ENCODE measurements around the gene ZFP28.

The ZFP28 gene

DNA sequence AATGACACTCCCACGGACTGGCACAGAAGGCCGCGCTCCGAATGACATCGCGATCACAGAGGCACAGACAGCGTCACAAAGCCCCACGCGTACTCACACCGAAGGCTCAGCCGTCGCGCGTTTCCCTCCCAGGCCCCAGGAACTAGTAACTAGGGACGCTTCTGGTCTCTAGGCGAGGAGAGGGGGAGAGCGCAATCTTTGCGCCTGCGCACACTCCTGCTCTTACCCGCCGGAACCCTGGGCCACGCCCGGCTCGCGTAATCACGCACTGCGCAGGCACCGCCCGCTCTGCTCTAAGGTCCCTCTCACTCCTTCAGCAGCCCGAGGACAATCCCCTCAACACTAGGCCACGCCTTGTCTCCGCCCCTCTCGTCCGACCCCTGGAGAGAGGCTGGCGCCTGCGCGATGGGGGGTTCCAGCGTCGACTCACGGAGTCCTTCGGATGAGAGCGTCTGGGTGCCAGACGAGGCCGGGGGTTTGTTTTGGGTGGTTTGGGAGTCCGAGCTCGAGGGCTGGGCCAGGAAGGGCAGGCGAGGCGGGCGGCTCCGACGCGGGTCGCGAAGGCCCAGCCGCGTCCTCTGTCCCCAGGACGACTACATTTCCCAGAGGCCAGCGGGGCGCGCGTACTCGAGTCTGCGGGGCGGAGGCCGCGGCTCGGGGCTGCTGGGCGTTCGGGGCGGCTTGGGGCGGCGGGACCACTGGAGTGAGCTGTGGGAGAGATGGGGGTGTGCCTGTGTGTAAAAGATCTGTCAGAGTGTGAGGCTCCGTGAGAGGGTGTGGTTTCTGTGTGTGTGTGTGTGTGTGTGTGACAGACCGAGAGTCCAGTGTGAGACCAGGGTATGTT is 31.1 kb upstream of the ZFP28 start, which contains the start of gene ZNF471 (continued):
- no peak for TF ChIP-seq ZNF311 (tag by site-specific recombination; IDR thresholded peaks at IDR 0.05; ENCODE audit: borderline replicate concordance)
- TF ChIP-seq TRIM28 (IDR thresholded peaks at IDR 0.05; ENCODE audit: borderline replicate concordance, low read length) = peak; percentile 59; the same call in 1 of the 2 replicates
- peak; percentile 96 for TF ChIP-seq SP3 (tag by site-specific recombination; IDR thresholded peaks at IDR 0.05)
- no peak for TF ChIP-seq ZNF133 (tag by site-specific recombination; IDR thresholded peaks at IDR 0.05)
- TF ChIP-seq SETDB1 (IDR thresholded peaks at IDR 0.05; ENCODE audit: insufficient read length, low read length) = peak; percentile 71
- TF ChIP-seq ZNF777 (tag by site-specific recombination; IDR thresholded peaks at IDR 0.05; ENCODE audit: borderline replicate concordance) = no peak
- TF ChIP-seq, protein P1, sequence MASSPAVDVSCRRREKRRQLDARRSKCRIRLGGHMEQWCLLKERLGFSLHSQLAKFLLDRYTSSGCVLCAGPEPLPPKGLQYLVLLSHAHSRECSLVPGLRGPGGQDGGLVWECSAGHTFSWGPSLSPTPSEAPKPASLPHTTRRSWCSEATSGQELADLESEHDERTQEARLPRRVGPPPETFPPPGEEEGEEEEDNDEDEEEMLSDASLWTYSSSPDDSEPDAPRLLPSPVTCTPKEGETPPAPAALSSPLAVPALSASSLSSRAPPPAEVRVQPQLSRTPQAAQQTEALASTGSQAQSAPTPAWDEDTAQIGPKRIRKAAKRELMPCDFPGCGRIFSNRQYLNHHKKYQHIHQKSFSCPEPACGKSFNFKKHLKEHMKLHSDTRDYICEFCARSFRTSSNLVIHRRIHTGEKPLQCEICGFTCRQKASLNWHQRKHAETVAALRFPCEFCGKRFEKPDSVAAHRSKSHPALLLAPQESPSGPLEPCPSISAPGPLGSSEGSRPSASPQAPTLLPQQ (tag by site-specific recombination; IDR thresholded peaks at IDR 0.05) = peak; percentile 59
- TF ChIP-seq ZNF560 (tag by site-specific recombination; IDR thresholded peaks at IDR 0.05; ENCODE audit: borderline replicate concordance) = no peak
- TF ChIP-seq ZNF391 (tag by site-specific recombination; IDR thresholded peaks at IDR 0.05; ENCODE audit: borderline replicate concordance, low read depth) = peak; percentile 66; the same call in 1 of the 2 replicates
- TF ChIP-seq, protein P2, sequence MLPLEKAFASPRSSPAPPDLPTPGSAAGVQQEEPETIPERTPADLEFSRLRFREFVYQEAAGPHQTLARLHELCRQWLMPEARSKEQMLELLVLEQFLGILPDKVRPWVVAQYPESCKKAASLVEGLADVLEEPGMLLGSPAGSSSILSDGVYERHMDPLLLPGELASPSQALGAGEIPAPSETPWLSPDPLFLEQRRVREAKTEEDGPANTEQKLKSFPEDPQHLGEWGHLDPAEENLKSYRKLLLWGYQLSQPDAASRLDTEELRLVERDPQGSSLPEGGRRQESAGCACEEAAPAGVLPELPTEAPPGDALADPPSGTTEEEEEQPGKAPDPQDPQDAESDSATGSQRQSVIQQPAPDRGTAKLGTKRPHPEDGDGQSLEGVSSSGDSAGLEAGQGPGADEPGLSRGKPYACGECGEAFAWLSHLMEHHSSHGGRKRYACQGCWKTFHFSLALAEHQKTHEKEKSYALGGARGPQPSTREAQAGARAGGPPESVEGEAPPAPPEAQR (tag by site-specific recombination; IDR thresholded peaks at IDR 0.05) = 0 out of 2 replicates have a peak, but pooled peaks have one; percentile 30
- peak; percentile 100 for TF ChIP-seq ZNF335 (tag by site-specific recombination; conservative IDR thresholded peaks at IDR 0.05)
- peak; percentile 79 for TF ChIP-seq KLF1 (tag by site-specific recombination; IDR thresholded peaks at IDR 0.05)
- TF ChIP-seq KLF8 (tag by site-specific recombination; IDR thresholded peaks at IDR 0.05) = peak; percentile 89
- no peak for TF ChIP-seq ZNF623 (tag by site-specific recombination; IDR thresholded peaks at IDR 0.05)
- TF ChIP-seq, protein P3, sequence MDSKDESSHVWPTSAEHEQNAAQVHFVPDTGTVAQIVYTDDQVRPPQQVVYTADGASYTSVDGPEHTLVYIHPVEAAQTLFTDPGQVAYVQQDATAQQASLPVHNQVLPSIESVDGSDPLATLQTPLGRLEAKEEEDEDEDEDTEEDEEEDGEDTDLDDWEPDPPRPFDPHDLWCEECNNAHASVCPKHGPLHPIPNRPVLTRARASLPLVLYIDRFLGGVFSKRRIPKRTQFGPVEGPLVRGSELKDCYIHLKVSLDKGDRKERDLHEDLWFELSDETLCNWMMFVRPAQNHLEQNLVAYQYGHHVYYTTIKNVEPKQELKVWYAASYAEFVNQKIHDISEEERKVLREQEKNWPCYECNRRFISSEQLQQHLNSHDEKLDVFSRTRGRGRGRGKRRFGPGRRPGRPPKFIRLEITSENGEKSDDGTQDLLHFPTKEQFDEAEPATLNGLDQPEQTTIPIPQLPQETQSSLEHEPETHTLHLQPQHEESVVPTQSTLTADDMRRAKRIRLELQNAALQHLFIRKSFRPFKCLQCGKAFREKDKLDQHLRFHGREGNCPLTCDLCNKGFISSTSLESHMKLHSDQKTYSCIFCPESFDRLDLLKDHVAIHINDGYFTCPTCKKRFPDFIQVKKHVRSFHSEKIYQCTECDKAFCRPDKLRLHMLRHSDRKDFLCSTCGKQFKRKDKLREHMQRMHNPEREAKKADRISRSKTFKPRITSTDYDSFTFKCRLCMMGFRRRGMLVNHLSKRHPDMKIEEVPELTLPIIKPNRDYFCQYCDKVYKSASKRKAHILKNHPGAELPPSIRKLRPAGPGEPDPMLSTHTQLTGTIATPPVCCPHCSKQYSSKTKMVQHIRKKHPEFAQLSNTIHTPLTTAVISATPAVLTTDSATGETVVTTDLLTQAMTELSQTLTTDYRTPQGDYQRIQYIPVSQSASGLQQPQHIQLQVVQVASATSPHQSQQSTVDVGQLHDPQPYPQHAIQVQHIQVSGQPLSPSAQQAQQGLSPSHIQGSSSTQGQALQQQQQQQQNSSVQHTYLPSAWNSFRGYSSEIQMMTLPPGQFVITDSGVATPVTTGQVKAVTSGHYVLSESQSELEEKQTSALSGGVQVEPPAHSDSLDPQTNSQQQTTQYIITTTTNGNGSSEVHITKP (tag by site-specific recombination; IDR thresholded peaks at IDR 0.05) = peak; percentile 85
- TF ChIP-seq ZNF76 (tag by site-specific recombination; IDR thresholded peaks at IDR 0.05; ENCODE audit: borderline replicate concordance, low read depth) = peak; percentile 93
- no peak for TF ChIP-seq ZBTB1 (tag by site-specific recombination; IDR thresholded peaks at IDR 0.05)
- peak; percentile 63; the same call in 1 of the 2 replicates for TF ChIP-seq ZNF501 (tag by site-specific recombination; IDR thresholded peaks at IDR 0.05)
- TF ChIP-seq ZNF174 (tag by site-specific recombination; IDR thresholded peaks at IDR 0.05) = no peak
- TF ChIP-seq, protein P4, sequence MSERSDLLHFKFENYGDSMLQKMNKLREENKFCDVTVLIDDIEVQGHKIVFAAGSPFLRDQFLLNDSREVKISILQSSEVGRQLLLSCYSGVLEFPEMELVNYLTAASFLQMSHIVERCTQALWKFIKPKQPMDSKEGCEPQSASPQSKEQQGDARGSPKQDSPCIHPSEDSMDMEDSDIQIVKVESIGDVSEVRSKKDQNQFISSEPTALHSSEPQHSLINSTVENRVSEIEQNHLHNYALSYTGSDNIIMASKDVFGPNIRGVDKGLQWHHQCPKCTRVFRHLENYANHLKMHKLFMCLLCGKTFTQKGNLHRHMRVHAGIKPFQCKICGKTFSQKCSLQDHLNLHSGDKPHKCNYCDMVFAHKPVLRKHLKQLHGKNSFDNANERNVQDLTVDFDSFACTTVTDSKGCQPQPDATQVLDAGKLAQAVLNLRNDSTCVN (tag by site-specific recombination; optimal IDR thresholded peaks at IDR 0.05) = peak; percentile 93
- TF ChIP-seq, protein P5, sequence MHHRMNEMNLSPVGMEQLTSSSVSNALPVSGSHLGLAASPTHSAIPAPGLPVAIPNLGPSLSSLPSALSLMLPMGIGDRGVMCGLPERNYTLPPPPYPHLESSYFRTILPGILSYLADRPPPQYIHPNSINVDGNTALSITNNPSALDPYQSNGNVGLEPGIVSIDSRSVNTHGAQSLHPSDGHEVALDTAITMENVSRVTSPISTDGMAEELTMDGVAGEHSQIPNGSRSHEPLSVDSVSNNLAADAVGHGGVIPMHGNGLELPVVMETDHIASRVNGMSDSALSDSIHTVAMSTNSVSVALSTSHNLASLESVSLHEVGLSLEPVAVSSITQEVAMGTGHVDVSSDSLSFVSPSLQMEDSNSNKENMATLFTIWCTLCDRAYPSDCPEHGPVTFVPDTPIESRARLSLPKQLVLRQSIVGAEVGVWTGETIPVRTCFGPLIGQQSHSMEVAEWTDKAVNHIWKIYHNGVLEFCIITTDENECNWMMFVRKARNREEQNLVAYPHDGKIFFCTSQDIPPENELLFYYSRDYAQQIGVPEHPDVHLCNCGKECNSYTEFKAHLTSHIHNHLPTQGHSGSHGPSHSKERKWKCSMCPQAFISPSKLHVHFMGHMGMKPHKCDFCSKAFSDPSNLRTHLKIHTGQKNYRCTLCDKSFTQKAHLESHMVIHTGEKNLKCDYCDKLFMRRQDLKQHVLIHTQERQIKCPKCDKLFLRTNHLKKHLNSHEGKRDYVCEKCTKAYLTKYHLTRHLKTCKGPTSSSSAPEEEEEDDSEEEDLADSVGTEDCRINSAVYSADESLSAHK (tag by site-specific recombination; IDR thresholded peaks at IDR 0.05) = 0 out of 2 replicates have a peak, but pooled peaks have one; percentile 4
- TF ChIP-seq ZNF140 (tag by site-specific recombination; IDR thresholded peaks at IDR 0.05) = no peak
- peak; percentile 92 for TF ChIP-seq ZBTB8A (tag by site-specific recombination; IDR thresholded peaks at IDR 0.05)
- TF ChIP-seq REPIN1 (tag by site-specific recombination; IDR thresholded peaks at IDR 0.05; ENCODE audit: low read depth) = no peak
- peak; percentile 55; the same call in 1 of the 2 replicates for TF ChIP-seq YY2 (tag by site-specific recombination; IDR thresholded peaks at IDR 0.05)
- TF ChIP-seq ZNF175 (tag by site-specific recombination; IDR thresholded peaks at IDR 0.05) = 0 out of 2 replicates have a peak, but pooled peaks have one; percentile 23
- TF ChIP-seq ZNF155 (tag by site-specific recombination; IDR thresholded peaks at IDR 0.05) = no peak
- peak; percentile 79 for TF ChIP-seq GLIS2 (tag by site-specific recombination; IDR thresholded peaks at IDR 0.05)
- TF ChIP-seq BCL11A (tag by site-specific recombination; IDR thresholded peaks at IDR 0.05; ENCODE audit: low read depth) = no peak

Measured in HEK293 (cell line).